ENCODE measurements around the gene ANKS1B.

Gene ANKS1B

GRCh38 chr12:98696036-98696646 lies 1288.6 kb downstream of the ANKS1B start:
- no peak for DNase-seq

GRCh38 chr12:98691351-98691750 lies 1293.4 kb downstream of the ANKS1B start:
- DNase-seq: no peak

GRCh38 chr12:98686603-98687002 lies 1298.1 kb downstream of the ANKS1B start:
- no peak for DNase-seq

All from T-helper 9 cell (primary cell).